Thyroid gland (tissue), 4 donors: Measurements from ENCODE around the gene FKBP11.

Source experiments
- CTCF ChIP-seq, 6 experiments: fragments of 200-600 bp in 3 of 6; fragments of 450-650 bp in 3 of 6; sonication (generic) in 3 of 6; IDR thresholded peaks; one replicate each; pipeline ENCODE4 v1.5.1; 2016 to 2019; ENCODE audit warnings: antibody characterized with exemption in 6 of 6, mild to moderate bottlenecking in 2 of 6, inconsistent platforms in 1 of 6, moderate library complexity in 1 of 6
- POLR2A ChIP-seq, 2 donors: fragments of 450-650 bp; IDR thresholded peaks; one replicate each; pipeline ENCODE4 v1.6.1; 2017; ENCODE audit warnings: antibody characterized with exemption in 2 of 2, mild to moderate bottlenecking in 2 of 2, moderate library complexity in 1 of 2

DNA sequence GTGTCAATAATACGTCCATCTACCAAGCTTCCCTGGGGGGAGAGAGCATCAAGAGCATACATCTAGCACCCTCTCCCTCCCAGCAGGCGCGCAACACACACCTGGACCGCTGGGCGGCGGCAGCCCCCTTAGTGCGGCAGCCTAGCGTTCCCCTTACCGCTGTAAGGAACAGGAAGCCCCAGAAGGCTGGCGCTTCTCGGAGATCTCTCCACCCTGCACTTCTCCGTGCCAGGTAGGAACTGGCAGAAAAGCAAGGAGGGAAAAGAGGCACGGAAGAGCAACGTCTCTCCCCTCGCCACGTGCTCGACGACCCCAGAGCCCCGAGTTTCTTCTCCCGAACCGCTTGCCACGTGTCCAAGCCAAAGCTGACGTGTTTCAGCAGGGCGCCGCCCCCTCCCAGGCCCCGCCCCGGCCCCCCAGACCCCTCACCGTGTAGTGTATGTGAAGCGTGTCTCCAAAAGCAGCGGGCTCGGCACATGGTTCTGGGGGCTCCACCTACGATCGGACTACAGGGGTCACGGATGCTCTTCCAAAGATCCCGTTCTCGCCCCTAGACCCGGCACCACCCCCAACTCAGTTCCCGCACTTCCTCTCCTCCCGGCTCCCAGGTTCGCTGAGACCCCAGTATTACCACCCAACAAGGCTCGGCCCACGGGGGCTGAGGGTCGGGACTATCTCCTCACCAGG, 532 bp downstream of the FKBP11 start:
- peak; percentile 24 to 86 (median 72) for TF ChIP-seq CTCF (IDR thresholded peaks at IDR 0.05)
- TF ChIP-seq POLR2A (IDR thresholded peaks at IDR 0.05), result no peak
